GM19240 (cell line): Measurements from ENCODE around the gene CHD5.

Source experiments
- DNase-seq: peaks from one replicate; pipeline ENCODE4 v3.0.0; 2011; ENCODE audit warnings: low spot score; ENCODE audit not compliant: insufficient read length

The CHD5 gene

DNA sequence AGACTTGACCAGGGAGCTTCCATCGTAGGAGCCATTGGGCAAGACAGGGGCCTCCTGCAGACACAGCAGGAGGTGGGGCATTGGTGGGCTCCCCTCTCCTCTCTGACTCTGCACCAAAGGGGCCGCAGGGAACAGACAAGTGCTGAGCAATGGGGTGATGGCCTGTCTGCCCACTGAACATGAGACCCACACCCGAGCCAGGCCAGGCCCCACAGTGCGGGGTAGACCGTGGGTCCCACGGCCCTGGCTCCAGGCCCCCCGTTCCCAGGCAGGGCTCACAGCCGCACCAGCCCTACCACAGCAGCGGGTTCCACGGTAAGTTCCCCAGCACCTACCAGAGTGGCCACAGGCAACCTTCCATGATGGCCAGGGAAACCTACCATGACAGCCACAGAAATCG, 45.9 kb downstream of the CHD5 start:
- no peak for DNase-seq

GRCh38 chr1:6133146-6133895, 46.8 kb downstream of the CHD5 start:
- DNase-seq: no peak

DNA sequence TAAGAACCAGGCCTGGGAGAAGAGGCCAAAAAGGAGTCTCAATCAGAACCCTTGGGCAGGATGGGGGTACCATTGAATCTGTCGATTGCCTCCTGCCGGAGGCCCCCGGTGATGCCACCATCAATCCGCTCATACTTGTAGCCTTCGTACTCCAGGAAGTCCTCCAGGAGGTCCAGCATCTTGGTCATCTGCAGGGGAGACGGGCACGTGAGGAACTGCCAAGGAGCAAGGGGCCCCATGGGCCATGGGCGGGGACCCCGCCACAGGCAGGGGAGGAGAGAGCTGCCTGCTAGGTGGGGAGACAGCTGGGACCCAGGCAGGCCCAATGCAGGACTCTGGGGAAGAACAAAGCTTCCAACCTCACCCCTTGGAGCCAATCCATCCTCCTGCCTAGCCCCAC, 48.6 kb downstream of the CHD5 start:
- DNase-seq: no peak

GRCh38 chr1:6130596-6130995, 49.5 kb downstream of the CHD5 start:
- no peak for DNase-seq

DNA sequence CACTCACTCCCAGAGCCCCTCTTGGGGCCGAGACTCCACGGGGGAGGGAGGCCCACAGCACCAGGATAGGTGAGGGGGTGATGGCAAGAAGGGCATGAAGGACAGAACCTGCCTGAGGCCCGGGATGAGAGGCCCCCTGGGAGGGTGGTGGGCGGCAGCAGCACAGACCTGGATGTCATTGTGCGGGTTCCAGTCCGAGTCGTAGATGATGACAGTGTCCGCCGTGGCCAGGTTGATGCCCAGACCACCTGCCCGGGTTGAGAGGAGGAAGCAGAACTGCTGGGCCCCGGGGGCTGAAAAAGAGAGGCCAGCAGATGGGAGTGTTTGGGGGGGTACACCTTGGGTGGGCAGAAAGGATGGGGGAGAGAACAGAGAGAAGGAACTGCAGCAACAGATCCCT, 50.1 kb downstream of the CHD5 start:
- DNase-seq: no peak

GRCh38 chr1:6129313-6129712, 50.8 kb downstream of the CHD5 start:
- no peak for DNase-seq

DNA sequence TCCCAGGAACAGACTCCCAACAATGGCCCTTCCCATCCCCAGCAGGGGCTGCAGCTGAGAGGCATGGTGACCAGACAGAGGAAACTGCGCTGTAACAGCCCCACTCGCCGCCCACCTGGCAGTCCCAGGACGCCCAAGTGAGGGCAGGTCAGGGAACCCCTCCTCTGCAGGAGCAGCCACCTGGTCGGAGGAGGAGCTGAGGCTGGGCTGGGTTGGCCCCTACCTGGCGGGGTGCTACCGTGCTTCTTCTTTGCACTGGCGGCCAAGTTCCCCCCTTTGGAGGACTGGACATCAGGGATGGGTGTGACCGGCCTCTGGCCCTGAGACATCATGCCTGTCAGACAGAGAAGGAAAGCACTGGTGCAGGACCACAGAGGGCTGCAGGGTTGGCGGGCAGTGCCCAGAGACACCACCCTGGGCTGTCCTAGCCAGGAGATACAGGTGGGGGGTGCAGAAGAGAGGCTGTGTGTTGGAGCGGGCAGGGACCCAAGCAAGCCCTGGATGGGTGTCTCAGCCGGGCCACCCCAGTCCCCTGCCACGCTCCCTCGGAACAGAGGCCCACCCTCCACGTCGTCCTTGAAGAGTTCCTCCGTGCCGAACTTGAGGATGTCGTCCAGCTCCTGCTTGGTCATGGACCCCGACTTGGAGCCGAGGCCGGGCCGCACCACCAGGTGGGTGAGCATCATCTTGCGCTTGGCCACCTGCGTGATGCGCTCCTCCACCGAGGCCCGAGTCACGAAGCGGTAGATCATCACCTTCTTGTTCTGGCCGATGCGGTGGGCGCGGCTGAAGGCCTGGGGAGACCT, 51.6 kb downstream of the CHD5 start:
- no peak for DNase-seq

- no peak for DNase-seq
Measured at GRCh38 chr1:6127587-6128163, 52.4 kb downstream of the CHD5 start.

GRCh38 chr1:6126521-6127067, 53.5 kb downstream of the CHD5 start:
- no peak for DNase-seq

DNA sequence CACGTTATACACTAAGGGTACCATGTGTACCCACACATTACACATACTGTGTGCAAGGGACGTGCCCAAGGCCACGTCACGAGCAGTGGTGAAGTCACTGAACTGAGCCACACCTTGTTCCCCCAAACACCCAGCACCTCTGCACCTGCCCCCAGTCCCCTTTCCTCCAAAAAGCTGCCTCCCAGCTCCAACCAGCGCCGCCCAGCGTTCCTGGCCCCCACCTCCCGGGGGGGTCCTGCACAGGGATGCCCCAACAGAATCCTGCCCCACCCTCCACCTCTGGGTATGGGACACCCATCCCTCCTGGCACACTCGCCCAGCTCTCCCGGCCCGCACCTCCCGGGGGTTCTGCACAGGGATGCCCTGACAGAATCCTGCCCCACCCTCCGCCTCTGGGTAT, 54.1 kb downstream of the CHD5 start:
- no peak for DNase-seq

DNA sequence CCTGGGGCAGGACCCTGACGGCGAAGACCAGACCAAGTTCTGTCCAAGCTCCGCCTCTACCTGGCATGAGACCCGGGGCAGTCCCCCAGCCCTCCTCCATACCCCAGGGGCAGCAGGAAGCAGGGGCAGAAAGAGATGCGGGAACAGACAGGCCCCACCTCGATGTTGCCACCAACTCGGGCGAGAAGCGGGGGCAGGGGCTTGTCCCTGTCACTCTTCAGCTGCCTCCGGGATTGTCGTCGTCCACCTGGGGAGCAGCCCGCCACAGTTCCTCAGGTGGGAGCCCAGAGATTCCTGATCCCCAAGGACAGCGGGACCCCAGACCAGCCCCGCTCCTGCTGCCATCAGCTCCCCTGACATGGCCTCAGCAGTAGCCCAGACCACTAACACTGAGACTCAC, 54.8 kb downstream of the CHD5 start:
- DNase-seq: no peak

- DNase-seq: no peak
Measured at GRCh38 chr1:6124746-6125365, 55.3 kb downstream of the CHD5 start.

DNA sequence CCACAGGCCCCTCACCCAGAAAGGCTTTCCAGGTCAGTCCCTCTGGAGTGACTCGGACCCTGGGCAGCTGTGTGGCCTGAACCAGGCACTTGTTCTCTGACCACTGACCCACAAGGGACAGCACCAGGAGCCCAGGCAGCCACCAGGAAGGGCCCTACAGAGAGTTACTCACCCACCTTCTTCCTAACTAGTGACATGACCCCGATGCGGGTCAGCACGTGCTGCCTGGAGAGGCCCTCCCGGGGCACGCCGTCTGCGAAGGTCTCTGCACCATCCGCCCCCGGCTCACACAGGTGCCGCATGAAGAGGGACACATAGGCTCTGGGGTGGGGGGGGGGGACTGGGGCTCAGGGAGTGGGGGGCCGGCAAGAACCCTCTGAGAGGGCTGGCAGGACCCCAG, 55.8 kb downstream of the CHD5 start:
- DNase-seq: no peak

DNA sequence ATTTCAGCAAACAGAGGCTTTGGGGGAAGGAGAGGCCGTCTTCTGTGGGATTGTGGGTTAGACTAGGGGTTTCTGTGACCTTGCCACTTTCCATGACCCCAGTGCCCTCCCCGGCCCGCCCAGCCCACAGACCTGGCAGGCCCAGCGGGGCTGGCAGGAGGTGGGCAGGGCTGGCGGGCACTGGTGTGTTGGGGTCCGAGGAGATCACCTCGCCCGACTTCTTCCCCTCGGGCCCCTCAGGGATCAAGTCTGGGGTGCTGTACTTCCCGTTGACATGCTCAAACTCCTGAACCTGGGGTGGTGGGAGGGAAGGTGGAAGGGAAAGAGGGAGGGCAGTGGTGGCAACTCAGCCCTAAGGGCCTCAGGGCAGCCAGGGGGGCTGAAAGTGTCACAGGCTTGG, 56.3 kb downstream of the CHD5 start:
- DNase-seq: no peak

DNA sequence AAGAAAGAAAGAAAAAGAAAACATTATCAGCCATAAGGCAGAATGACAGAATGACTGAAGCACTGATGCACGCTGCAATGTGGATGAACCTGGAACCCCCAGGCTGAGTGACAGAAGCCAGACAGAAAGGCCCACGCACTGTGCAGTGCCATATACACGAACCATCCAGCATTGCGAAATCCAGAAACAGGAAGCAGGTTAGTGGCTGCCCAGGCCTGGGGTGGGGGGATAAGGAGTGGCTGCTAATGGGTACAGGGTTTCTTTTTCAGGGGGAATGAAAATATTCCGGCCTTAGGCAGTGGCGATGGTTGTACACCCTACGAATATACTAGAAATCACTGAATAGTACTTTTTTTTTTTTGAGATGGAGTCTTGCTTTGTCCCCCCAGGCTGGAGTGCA, 57.0 kb downstream of the CHD5 start:
- no peak for DNase-seq

DNA sequence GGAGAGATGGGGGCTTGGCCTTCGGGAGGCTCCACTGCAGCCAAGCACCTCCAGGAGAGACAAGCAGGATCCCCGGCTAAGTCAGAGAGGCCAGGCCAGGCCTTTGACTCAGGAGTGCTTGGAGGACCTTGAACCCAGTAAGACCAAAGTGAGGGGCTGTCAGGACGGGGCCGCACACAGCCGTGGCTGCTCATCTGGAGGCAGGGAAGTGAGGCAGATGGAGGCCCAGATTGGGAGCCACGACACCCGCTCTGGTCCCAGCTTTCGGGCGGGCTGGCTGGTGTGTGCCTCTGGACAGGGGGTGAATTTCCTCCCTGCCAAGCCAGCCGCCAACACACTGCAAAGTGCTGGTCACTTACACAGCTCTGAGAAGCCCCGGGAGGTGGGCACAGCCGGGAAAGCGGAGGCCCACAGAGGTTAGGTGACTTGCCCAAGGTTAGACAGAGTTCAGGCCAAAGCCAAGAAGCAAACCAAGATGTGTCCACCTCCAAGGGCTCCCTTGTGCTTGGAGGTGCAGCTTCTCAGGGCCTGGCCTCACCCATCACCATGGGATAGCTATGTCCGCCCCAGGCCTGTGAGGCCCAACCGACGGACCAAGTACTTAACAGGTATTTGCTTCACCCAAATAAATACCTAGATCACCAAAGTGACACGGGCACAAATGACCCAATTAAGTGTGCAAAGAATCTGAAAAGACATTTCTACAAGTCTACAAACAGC, 58.3 kb downstream of the CHD5 start:
- no peak for DNase-seq

- DNase-seq: no peak
Measured at GRCh38 chr1:6121021-6121421, 59.1 kb downstream of the CHD5 start.

- no peak for DNase-seq
Measured at GRCh38 chr1:6118415-6118814, 61.7 kb downstream of the CHD5 start.

GRCh38 chr1:6117624-6118023, 62.5 kb downstream of the CHD5 start:
- DNase-seq: no peak

- no peak for DNase-seq
Measured at GRCh38 chr1:6117064-6117463, 63.1 kb downstream of the CHD5 start.

DNA sequence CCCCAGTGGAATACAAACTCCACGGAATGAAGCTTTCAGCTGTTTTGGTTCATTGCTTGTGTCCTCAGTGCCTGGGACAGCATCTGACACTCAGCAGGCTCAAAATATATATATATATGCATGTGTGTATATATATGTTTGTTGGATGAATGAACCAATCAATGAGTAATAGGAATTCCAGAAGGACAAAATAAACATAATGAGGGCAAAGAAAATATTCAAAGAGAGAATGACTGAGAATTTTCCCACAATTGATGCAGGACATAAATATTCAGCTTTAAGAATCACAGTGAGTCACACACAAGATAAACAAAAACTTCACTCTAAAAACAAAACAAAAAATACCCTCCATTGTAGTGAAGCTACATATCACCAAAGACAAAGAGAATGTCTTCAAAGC, 64.0 kb downstream of the CHD5 start:
- no peak for DNase-seq
